NCI-H1694 (cell line): Measurements from ENCODE around the gene CD300LG.
"Not testable (repeated sequence)": the region's sequence is repeated elsewhere in the genome, so short reads cannot be mapped to it uniquely, and the experiment has no call there.

Experiments used
- DNase-seq: peaks from one replicate; lab custom pipeline; 2025; lab: John Stamatoyannopoulos, UW

The CD300LG gene

GRCh38 chr17:43855061-43855460 is 8.1 kb downstream of the CD300LG start:
- DNase-seq, result no peak

GRCh38 chr17:43856141-43856540 is 9.2 kb downstream of the CD300LG start:
- no peak for DNase-seq

- no peak for DNase-seq
Observed at GRCh38 chr17:43857141-43857540, 10.2 kb downstream of the CD300LG start.

GRCh38 chr17:43857957-43858600 is 11.1 kb downstream of the CD300LG start:
- DNase-seq, result no peak

GRCh38 chr17:43860077-43860725 is 13.2 kb downstream of the CD300LG start:
- DNase-seq, result no peak

GRCh38 chr17:43860927-43861622 is 14.1 kb downstream of the CD300LG start:
- DNase-seq, result no peak

GRCh38 chr17:43861960-43862359 is 15.0 kb downstream of the CD300LG start:
- no peak for DNase-seq

GRCh38 chr17:43864161-43864984 is 17.4 kb downstream of the CD300LG start:
- no peak for DNase-seq

- DNase-seq, result no peak
Observed at GRCh38 chr17:43868226-43868994, 21.4 kb downstream of the CD300LG start.

- DNase-seq, result not testable (repeated sequence)
Observed at GRCh38 chr17:43869031-43869430, 22.1 kb downstream of the CD300LG start.

- DNase-seq, result no peak
Observed at GRCh38 chr17:43871946-43872690, 25.1 kb downstream of the CD300LG start.

- DNase-seq, result no peak
Observed at GRCh38 chr17:43873091-43873490, 26.1 kb downstream of the CD300LG start.

- DNase-seq, result no peak
Observed at GRCh38 chr17:43873815-43874214, 26.8 kb downstream of the CD300LG start.

- DNase-seq, result no peak
Observed at GRCh38 chr17:43874293-43874692, 27.3 kb downstream of the CD300LG start.

GRCh38 chr17:43875476-43876147 is 28.6 kb downstream of the CD300LG start:
- no peak for DNase-seq

- DNase-seq, result no peak
Observed at GRCh38 chr17:43877031-43877430, 30.1 kb downstream of the CD300LG start.

GRCh38 chr17:43877451-43878155 is 30.6 kb downstream of the CD300LG start:
- no peak for DNase-seq

GRCh38 chr17:43878260-43879175 is 31.5 kb downstream of the CD300LG start:
- peak; percentile 64 for DNase-seq
